ENCODE measurements around the gene FAM222A.

- TF ChIP-seq CTCF (IDR thresholded peaks at IDR 0.05): no peak
- no peak for TF ChIP-seq POLR2A (IDR thresholded peaks at IDR 0.05)
Measured at GRCh38 chr12:109711596-109712461, 1.8 kb upstream of the FAM222A start.

Measured in right lobe of liver (tissue), 4 donors.